HFFc6 (cell line): ENCODE measurements around the gene BTBD10. TPM values are rescaled to one million over a fixed set of nuclear protein-coding genes. Genes with fewer than 3 reads are reported as not detected.
A peak's percentile ranks its signal among the peaks of the same experiment; 100 is the strongest.

ENCODE experiments used
- DNase-seq: peaks from one replicate; pipeline ENCODE4 v3.0.0-alpha.2; 2018
- H3K27ac Mint-ChIP-seq: 2 replicates; pipeline ENCODE4 v1.8.0; 2020; ENCODE audit warnings: mild to moderate bottlenecking, mixed read lengths
- H3K27me3 Mint-ChIP-seq: 2 replicates; pipeline ENCODE4 v1.8.0; 2021; ENCODE audit warnings: mild to moderate bottlenecking, moderate library complexity, mixed read lengths; ENCODE audit not compliant: insufficient read depth
- H3K36me3 Mint-ChIP-seq: 2 replicates; pipeline ENCODE4 v1.8.0; 2021; ENCODE audit warnings: low read depth, mixed read lengths
- H3K4me1 Mint-ChIP-seq: 2 replicates; pipeline ENCODE4 v1.8.0; 2020; ENCODE audit warnings: low read depth, mixed read lengths
- H3K4me3 Mint-ChIP-seq: 2 replicates; pipeline ENCODE4 v1.8.0; 2020; ENCODE audit warnings: mild to moderate bottlenecking, moderate library complexity, mixed read lengths
- H3K9me3 Mint-ChIP-seq: 2 replicates; pipeline ENCODE4 v1.8.0; 2020; ENCODE audit warnings: mild to moderate bottlenecking, mixed read lengths
- CTCF ChIP-seq: fragments of 200-600 bp; sonication (generic); IDR thresholded peaks from 2 replicates; pipeline ENCODE4 v1.5.0; 2021; ENCODE audit warnings: antibody characterized with exemption, mild to moderate bottlenecking
- total RNA-seq, 6 experiments: library from RNA; stranded (reverse); fragmentation: NEBNext Ultra II Directional; extraction: Animal tissue kit (Norgen Biotek cat#: 25700); gene quantifications; 2 replicates in 1 of 6; 3 replicates in 5 of 6; pipeline ENCODE4 v1.2.3, GENCODE V29; 2021

The BTBD10 gene
- total RNA-seq, 6 experiments from 2014 or later, result 30.3 to 37.2 (median 35.0) TPM

DNA sequence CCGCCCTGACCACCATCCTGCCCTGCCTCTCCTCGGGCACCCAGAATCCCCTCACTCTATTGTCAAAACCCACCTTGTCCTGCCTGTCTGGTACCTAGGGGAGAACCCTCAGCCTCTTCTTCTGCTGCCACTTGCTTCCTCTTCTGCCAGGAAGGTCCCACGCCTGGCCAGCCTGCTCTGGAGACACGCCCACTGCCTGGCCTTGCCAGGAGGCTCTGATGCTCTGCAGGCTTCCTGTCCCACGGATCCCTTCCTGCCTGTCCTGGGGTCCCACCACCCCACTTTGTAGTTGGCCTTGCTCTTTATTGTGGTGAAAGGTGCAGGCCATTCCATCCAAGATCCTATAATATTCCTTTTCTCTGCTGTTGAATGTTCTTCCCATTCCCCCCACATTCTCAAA is 122.0 kb downstream of the BTBD10 start:
- Mint-ChIP-seq H3K36me3 (no peaks in the 10 kb centered on the region), H3K4me1 (peaks cover 76% of the 10 kb centered on the region), H3K27me3 (no peaks in the 10 kb centered on the region; the same call in 1 of the 2 replicates), H3K9me3 (no peaks in the 10 kb centered on the region), H3K27ac (no peak overlapping the region), H3K4me3 (no peak overlapping the region)
- no peak for TF ChIP-seq CTCF
- DNase-seq, result no peak

GRCh38 chr11:13339195-13340153 is 123.5 kb downstream of the BTBD10 start:
- H3K4me1 Mint-ChIP-seq, result peaks cover 79% of the 10 kb centered on the region
- no peaks in the 10 kb centered on the region for H3K36me3 Mint-ChIP-seq
- DNase-seq, result peak; percentile 87
- peak overlapping the region; percentile 86 for H3K4me3 Mint-ChIP-seq
- H3K27ac Mint-ChIP-seq, result peak overlapping the region; percentile 89
- H3K9me3 Mint-ChIP-seq, result no peaks in the 10 kb centered on the region
- no peak for TF ChIP-seq CTCF
- H3K27me3 Mint-ChIP-seq, result no peaks in the 10 kb centered on the region; the same call in 1 of the 2 replicates

- peak overlapping the region; percentile 86 for H3K4me3 Mint-ChIP-seq
Observed at GRCh38 chr11:13338427-13339069, 124.5 kb downstream of the BTBD10 start.

GRCh38 chr11:13338019-13338426 is 125.0 kb downstream of the BTBD10 start:
- peaks cover 86% of the 10 kb centered on the region for H3K4me1 Mint-ChIP-seq
- no peaks in the 10 kb centered on the region for H3K9me3 Mint-ChIP-seq
- H3K4me3 Mint-ChIP-seq, result peak overlapping the region; percentile 86
- peak overlapping the region; percentile 89 for H3K27ac Mint-ChIP-seq
- TF ChIP-seq CTCF, result no peak
- no peaks in the 10 kb centered on the region for H3K36me3 Mint-ChIP-seq
- peak; percentile 36 for DNase-seq
- H3K27me3 Mint-ChIP-seq, result no peaks in the 10 kb centered on the region; the same call in 1 of the 2 replicates

More at GRCh38 chr11:13338427-13339069, 124.5 kb downstream of the BTBD10 start:
- H3K27me3 Mint-ChIP-seq, result no peaks in the 10 kb centered on the region; the same call in 1 of the 2 replicates
- H3K36me3 Mint-ChIP-seq, result no peaks in the 10 kb centered on the region
- H3K27ac Mint-ChIP-seq, result peak overlapping the region; percentile 89
- peak; percentile 58 for DNase-seq
- H3K4me1 Mint-ChIP-seq, result peaks cover 81% of the 10 kb centered on the region
- TF ChIP-seq CTCF, result no peak
- H3K9me3 Mint-ChIP-seq, result no peaks in the 10 kb centered on the region

Other genes with a start within 250 kb of the BTBD10 start
- 10 to 100 TPM in 1 of 6 experiments, 1 to 10 TPM in 5; 6.9 to 10.4 (median 7.5) TPM for gene BMAL1, start 185.4 kb downstream of the BTBD10 start, total RNA-seq
- gene PTH, start 32.8 kb upstream of the BTBD10 start, total RNA-seq, result not detected
- gene FAR1, start 205.4 kb upstream of the BTBD10 start, total RNA-seq, result 10 to 100 TPM; 40.8 to 59.5 (median 44.2) TPM